Superior temporal gyrus (tissue), 1 donor: ENCODE results near the gene MED27.

Source experiments
- DNase-seq: peaks from one replicate; pipeline ENCODE4 v3.0.0-alpha.2; 2016; ENCODE audit errors: extremely low spot score

Gene MED27

DNA sequence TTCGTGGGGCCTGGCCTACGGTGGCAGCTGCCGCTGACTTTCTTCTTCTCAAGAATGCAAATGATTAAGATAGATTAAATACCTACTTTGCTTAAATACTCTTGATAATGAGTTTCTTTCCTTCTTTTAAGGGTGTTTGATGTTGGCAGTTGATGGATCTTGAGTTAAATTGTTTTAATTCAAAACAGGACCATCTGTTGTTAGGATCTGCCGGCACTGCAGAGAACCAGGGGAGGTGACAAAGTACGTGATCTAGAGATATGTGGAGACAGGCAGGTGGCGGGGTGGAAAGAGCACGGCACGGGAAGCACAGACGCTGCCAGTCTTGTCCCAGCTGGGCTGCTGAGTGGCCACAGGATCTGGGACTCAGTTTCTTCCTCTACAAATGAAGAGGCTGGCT is 37.9 kb downstream of the MED27 start:
- no peak for DNase-seq

DNA sequence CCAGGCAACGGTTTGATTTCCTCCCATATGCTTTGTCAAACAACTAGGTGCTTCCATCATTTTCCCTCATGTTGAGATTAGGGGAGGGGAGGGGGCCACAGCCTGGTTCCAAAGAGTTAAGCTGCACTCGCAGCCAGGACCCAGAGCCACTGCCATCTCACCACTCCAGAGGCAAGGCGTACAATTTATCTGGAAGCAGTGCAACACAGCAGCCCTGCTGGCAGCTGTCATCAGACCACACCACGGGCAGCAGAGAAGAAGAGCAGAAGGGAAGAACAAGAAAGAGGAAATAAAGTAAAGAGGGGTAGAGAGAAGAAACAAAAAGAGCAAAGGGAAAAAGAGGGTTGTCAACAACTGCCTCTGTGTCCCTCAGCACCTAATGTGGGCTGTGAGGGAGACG is 38.9 kb downstream of the MED27 start:
- no peak for DNase-seq

- DNase-seq, result no peak
Observed at GRCh38 chr9:132040246-132040645, 39.4 kb downstream of the MED27 start.

- DNase-seq, result no peak
Observed at GRCh38 chr9:132039284-132039683, 40.4 kb downstream of the MED27 start.

DNA sequence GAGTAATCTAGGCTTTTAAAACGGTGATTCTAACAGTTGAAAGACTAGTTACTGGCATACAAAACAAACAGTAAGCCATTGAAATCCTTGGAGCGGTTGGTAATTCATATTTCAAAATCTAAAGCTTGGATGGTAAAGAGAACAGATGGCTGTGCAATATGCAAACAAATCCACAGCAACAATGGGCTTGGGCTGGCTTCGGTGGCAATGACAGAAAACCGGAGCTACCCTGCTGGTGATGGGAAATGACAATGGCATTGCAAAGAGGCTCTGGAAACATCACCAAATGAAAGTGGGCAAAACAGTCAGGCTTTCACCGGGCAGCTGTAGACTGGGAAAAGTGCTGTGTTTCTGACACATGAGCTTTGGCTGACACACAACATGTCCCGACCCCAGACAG is 42.2 kb downstream of the MED27 start:
- DNase-seq, result no peak

GRCh38 chr9:132036521-132036920 is 43.1 kb downstream of the MED27 start:
- no peak for DNase-seq

- DNase-seq, result no peak
Observed at GRCh38 chr9:132035679-132036078, 44.0 kb downstream of the MED27 start.

- DNase-seq, result no peak
Observed at GRCh38 chr9:132032238-132032950, 47.3 kb downstream of the MED27 start.

DNA sequence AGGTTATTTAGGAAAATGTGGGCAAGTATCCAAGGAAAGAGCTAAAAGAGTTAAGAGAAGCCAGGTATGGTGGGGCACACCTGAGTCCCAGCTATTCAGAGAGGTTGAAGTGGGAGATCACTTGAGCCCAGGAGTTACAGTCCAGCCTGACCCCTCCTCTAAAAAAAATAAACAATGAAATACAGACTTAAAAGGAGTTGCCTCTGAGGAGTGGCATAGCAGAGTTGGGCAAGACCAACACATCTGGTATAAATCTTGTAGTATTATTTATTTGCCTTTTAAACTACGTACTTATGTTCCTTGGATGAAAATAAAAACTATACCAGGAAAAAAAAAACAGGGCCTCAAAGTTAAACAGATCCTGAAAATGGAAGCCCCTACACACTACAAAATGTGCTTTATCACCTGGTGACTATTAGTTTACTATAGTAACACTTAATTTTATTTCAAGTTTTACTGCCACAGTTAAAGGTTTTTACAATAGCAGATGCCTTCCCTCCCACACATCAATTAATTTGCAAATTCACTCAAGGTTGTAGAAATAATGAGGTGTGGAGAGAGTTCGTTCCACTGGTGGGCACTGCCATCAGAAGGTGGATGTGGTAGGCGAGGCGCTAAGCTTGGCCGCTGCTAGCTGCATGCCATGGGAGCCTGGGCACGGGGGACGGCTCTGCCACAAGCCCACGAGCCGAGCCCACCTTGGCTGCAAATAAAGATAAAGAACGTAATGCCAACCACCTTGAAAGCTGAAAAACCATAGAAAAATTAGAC is 48.0 kb downstream of the MED27 start:
- DNase-seq, result no peak

GRCh38 chr9:132030626-132031325 is 48.9 kb downstream of the MED27 start:
- no peak for DNase-seq

DNA sequence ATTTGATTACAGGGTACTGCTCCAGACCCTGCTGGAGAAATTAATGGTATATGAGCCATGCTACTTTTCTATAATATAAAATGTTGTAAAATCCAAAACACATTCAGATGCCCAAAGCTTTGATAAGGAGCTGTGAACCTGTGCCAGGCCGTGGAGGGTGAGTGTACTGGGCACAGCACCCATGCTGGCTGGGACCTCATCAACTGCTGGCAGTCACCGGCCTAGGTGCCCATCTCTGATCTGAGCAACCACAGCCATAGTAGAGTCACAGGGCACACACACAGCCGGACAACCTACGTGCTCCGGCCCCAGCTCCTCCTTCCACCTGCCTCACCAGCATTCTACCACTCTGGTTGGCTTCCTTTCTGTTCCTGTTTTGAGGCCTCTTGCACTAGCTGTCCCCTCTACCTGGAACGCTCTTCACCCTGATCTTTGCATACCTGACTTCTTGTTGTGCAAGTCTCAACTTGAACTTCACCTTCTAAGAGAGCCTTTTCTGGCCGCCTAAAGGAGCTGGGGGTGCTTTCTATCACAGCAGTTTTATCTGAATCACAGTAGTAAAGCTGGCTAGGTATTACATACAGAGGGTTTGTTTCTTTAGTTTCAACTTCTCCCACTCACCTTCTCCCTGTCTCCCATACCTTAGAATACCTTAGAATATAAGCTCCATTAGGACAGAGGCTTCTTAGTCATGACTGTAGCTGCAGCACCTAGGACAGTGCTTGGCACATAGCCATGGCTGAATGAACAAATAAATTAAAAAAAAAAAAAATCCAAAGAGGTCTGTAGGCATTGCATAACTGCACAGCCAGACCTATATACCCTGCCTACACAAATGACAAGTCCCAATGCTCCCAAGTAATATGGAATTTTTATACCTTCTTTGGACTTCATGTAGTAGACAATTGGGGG is 51.7 kb downstream of the MED27 start:
- no peak for DNase-seq

DNA sequence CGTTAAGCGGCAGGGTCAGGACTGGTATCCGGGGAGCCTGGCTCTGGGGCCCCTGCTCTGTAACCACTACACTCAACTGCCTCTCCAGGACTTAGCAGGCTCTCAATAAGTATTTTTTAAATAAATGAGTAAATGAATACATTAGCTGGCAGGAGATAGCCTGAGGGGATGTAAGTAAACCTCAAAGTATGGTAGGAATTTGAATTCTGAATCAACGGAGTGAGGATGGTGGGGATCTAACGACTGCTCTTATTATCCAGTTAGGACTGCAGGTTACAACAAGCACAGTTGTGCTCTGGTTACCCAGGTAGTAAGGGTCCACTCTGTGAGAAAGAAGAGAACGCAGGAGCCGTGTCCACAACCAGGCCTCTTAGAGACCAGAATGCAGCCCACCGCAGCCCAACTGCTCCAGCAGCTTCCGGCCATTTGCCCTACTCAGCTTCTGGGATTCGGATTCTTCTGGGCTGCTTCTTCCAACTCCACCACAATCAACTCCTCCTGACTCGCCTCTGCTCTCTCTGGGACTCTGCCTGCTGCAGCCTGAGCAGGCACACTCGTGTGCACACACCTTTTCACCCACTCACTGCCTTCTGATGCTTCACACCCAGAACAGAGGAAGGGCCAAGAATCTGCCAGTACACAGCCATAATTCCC is 52.6 kb downstream of the MED27 start:
- no peak for DNase-seq

GRCh38 chr9:132025766-132026165 is 53.9 kb downstream of the MED27 start:
- DNase-seq, result no peak

- no peak for DNase-seq
Observed at GRCh38 chr9:132024589-132024988, 55.1 kb downstream of the MED27 start.

DNA sequence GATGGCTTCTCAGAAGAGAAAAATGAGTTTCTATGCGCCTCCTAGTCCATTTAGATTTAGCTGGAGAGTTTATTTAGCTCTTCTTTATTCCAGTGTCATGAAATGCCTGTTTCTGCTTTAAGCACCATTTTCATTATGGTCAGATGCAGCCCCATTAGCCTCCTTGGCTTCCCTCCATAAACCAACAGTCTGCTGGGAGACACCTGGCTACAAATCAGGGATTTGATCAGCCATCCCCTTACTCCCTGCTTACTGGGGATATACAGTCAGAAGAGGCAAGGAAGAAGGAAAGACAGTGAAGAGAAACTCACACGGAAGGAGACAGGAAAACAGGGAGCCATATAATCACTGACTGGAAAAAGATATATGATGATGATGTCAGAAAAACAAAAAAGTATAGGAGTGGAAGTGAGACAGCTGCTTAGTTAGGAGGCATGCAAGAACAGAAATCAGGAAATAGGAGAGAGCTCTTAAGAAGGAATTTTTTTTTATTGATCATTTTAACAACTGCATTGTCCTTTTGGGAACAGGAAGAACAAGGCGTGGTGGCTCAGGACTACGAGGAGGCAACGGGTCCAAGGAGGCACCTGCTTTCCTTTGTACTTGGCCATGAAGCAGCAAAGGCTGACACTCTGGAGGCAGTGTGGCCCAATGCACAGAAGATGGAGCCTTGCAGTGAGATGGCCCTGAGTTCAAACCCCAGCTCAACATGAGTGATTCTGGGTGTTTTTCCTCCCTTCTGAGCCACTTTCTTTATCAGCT is 56.1 kb downstream of the MED27 start:
- no peak for DNase-seq

DNA sequence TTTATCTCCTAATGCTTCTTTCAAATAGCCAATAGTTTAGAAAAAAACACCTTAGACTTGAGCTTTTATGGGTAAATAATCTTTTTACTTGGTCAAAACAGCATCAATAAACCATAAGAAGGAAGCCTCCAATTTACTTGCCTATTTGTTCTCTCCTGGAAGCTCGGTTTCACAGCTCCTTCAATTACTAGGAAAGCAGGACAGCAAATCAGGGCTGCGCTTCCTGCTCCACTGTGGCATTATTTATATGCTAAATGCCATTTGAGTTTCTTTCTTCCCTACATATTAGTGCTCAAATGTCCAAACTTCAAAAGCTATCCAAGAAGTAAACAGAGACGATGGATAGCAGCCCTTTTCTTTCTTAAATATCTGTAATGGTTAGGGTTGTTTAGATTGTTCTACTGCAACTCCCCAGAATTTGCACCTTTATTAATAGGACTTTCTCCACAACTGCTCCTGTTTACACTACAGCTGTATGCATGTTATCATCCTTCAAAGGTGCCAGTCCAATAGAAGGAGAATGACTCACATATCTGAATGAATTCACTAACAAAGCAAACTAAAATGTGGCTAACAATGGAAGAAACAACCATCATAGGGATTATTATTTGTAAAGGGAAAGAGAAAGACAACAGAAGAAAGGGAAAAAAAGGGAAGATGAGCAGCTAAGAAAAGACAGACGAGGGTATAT is 58.7 kb downstream of the MED27 start:
- DNase-seq, result no peak

- DNase-seq, result no peak
Observed at GRCh38 chr9:132020272-132020671, 59.4 kb downstream of the MED27 start.

DNA sequence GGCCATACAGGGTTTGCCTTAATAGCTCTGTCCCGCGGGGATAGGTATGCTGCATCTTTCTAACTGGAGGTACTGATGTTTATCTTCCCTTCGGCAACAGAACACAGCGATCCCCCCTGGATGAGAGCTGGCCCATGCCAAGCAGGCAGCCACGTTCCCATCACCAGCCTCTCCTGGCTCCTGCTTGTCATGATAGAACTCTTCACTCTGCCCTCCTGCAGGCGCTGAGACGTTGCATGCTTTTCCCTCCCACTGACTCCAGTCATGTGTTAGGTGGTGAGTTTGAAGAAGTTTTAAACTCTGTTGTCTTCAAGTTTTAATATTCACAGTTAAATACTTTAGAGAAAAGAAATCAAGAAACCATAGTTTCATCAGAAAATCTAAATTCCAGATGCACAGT is 60.0 kb downstream of the MED27 start:
- DNase-seq, result no peak

DNA sequence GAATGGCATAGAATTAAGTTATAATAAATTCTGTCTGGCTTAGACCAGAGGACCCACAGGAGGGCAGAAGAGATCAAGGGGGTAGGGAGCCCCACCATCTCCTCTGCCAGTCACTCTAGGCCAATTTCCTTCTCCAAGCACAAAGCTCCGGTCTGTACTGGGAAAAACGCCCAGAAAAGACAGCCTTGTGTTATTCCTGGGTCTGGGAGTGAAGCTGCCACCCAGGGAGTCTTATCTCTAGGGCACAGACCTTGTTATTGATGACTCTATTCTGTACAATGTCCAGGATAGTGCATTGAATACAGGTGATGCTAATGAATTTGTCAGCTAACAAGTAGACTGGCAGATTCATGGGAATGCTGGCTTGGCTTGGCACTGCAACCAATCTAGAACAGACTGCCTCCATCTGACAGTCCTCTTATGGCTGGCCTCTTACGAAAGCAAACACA is 60.7 kb downstream of the MED27 start:
- DNase-seq, result peak; percentile 83

DNA sequence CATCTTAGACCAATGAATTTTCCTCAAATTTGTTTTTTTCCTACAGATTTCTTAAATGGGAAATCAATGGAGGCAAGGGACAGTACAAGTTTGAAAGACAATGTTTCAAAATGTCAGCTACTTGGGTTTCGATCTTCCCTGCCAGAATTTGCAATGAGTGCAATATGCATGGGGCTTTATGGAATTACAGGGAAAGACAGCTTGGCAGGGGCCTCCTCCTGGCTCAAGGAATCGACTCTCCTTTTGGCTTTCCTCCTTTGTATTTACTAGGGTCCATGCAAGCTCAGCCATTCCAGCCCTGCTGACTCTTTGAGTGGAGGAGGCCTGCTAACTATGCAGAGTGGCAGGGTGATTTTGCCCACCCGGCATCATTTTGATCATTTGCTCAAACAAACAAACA is 63.2 kb downstream of the MED27 start:
- no peak for DNase-seq
